GM19455 (cell line): ENCODE measurements around the gene NANOS2.
"Not testable (repeated sequence)": the region's sequence is repeated elsewhere in the genome, so short reads cannot be mapped to it uniquely, and the experiment has no call there.

Experiments
- ATAC-seq: cut with Tn5 transposase; IDR thresholded peaks from one replicate; pipeline ENCODE4 v1.9.1; 2021; ENCODE audit not compliant: unreplicated experiment

The NANOS2 gene

GRCh38 chr19:45876411-45877197 is 38.0 kb downstream of the NANOS2 start:
- no peak for ATAC-seq

GRCh38 chr19:45876161-45876410 is 38.5 kb downstream of the NANOS2 start:
- ATAC-seq = no peak

- ATAC-seq = no peak
Observed at GRCh38 chr19:45874620-45874966, 40.0 kb downstream of the NANOS2 start.

GRCh38 chr19:45873219-45873772 is 41.3 kb downstream of the NANOS2 start:
- no peak for ATAC-seq

- ATAC-seq = no peak
Observed at GRCh38 chr19:45872095-45872919, 42.3 kb downstream of the NANOS2 start.

GRCh38 chr19:45870798-45871197 is 43.8 kb downstream of the NANOS2 start:
- ATAC-seq = no peak

- not testable (repeated sequence) for ATAC-seq
Observed at GRCh38 chr19:45867241-45867640, 47.3 kb downstream of the NANOS2 start.

GRCh38 chr19:45866400-45867176 is 48.0 kb downstream of the NANOS2 start:
- no peak for ATAC-seq

- ATAC-seq = no peak
Observed at GRCh38 chr19:45865269-45865948, 49.2 kb downstream of the NANOS2 start.

- no peak for ATAC-seq
Observed at GRCh38 chr19:45864629-45865082, 49.9 kb downstream of the NANOS2 start.

GRCh38 chr19:45863840-45864628 is 50.5 kb downstream of the NANOS2 start, which contains the start of gene FOXA3:
Gene FOXA3, plus strand, starts transcription at chr19:45864326. Its CDS starts 131 bp downstream, at chr19:45864457.
- no peak for ATAC-seq

GRCh38 chr19:45863335-45863839 is 51.2 kb downstream of the NANOS2 start:
- no peak for ATAC-seq
